Heart left ventricle (tissue), 16 donors: ENCODE measurements around the gene C2CD4C. TPM values are rescaled to one million over a fixed set of nuclear protein-coding genes. Genes with fewer than 3 reads are reported as not detected.

Source experiments
- ATAC-seq, 4 donors: fragments of 200-7000 bp; cut with Tn5 transposase; one replicate each; pipeline ENCODE4 v1.9.1; 2020 to 2022; ENCODE audit warnings: moderate library complexity in 4 of 4, mild to moderate bottlenecking in 3 of 4, moderate number of reproducible peaks in 1 of 4
- DNase-seq, 5 donors: peaks; one replicate each; pipeline ENCODE4 v3.0.0-alpha.2; 2020
- H3K27ac ChIP-seq, 12 donors: fragments of 200-600 bp; sonication (generic) in 4 of 12; one replicate each; pipeline versions ENCODE4 v1.5.0 to v1.8.0; 2016 to 2022; ENCODE audit warnings: mild to moderate bottlenecking in 2 of 12
- H3K27me3 ChIP-seq, 9 donors: fragments of 200-600 bp; sonication (generic) in 2 of 9; one replicate each; pipeline versions ENCODE4 v1.5.1 to v1.8.0; 2016 to 2022; ENCODE audit warnings: mild to moderate bottlenecking in 3 of 9
- H3K36me3 ChIP-seq, 9 donors: fragments of 200-600 bp; sonication (generic) in 2 of 9; one replicate each; pipeline versions ENCODE4 v1.5.0 to v1.8.0; 2018 to 2022; ENCODE audit warnings: mild to moderate bottlenecking in 2 of 9
- H3K4me1 ChIP-seq, 12 donors: fragments of 200-600 bp; sonication (generic) in 4 of 12; one replicate each; pipeline versions ENCODE4 v1.5.0 to v1.8.0; 2016 to 2022; ENCODE audit warnings: mild to moderate bottlenecking in 3 of 12
- H3K4me3 ChIP-seq, 12 donors: fragments of 200-600 bp; sonication (generic) in 4 of 12; one replicate each; pipeline versions ENCODE4 v1.5.0 to v1.8.0; 2017 to 2022; ENCODE audit warnings: mild to moderate bottlenecking in 9 of 12, moderate library complexity in 4 of 12
- H3K9me3 ChIP-seq, 12 donors: fragments of 200-600 bp; sonication (generic) in 4 of 12; one replicate each; pipeline versions ENCODE4 v1.5.0 to v1.8.0; 2016 to 2022; ENCODE audit warnings: mild to moderate bottlenecking in 1 of 12
- POLR2A ChIP-seq, 2 donors: fragments of 450-650 bp; IDR thresholded peaks; one replicate each; pipeline ENCODE4 v1.6.1; 2017; ENCODE audit warnings: antibody characterized with exemption in 2 of 2, mild to moderate bottlenecking in 2 of 2, moderate library complexity in 2 of 2
- WGBS, 4 donors: extraction: QIAGEN DNeasy Blood & Tissue Kit in 2 of 4; methylation state at CpG; one replicate each; pipeline versions ENCODE4 v1.1.5 to v1.1.7; 2013 to 2018; 5-methylcytosine and 5-hydroxymethylcytosine counted together
- intact Hi-C, 10 donors: fragments of 100-400 bp; cut with DNase I; formaldehyde crosslinking; loops; one replicate each; pipeline versions ENCODE4 v1.11.1 to v1.14.2; 2022
- polyA plus RNA-seq, 2 donors: library from polyadenylated mRNA; stranded (reverse); fragments of 200-250 nt; gene quantifications; one replicate each; pipeline ENCODE4 v1.2.3, GENCODE V29; 2013
- total RNA-seq, 9 donors: library from RNA; depleted of rRNA in 2 of 9; stranded (reverse); fragments of >200 nt in 2 of 9; fragmentation: NEBNext Ultra II Directional in 3 of 9; extraction: Animal tissue kit (Norgen Biotek cat#: 25700) in 3 of 9; gene quantifications; one replicate each; pipeline versions ENCODE4 v1.1.0 to v1.2.4, GENCODE V29; 2016 to 2023
- TF ChIP-seq, protein P1 (sequence below), 12 donors: fragments of 200-600 bp; sonication (generic) in 4 of 12; IDR thresholded peaks; one replicate each; pipeline versions ENCODE4 v1.5.0 to v1.8.0; 2018 to 2022; ENCODE audit warnings: antibody characterized with exemption in 12 of 12, mild to moderate bottlenecking in 5 of 12
- donor health status: ischemic (EF 13 %, LVEDD 7.1; RV severe dilation, severe dysfunction).
- donor health status: healthy with polysubstance abuse.
- donor health status: DM: no; HTN: yes; CAD: no.
- donor health status: DM: no; HTN: no; CAD: no.
- donor health status: ischemic (EF 25% LVEDD 6.9; RV normal size, moderate dysfunction).
- donor health status: ischemic (EF 25% LVEDD 5.7; RV mildly dilated, moderate dysfunction).
- donor health status: healthy.
- donor health status: DM: yes; HTN: yes; CAD: no.
- donor health status: ischemic (EF 35%, LVEDD 5.7; RV mildly dilated, moderate dysfunction).
- donor health status: nonischemic (EF 11% LVEDD 7.7; RV severe dilation, severe dysfunction).
- donor health status: DM: yes; HTN: yes; CAD: no.
- donor health status: PGD.
- donor health status: ischemic (EF 29% LVEDD 5.4; RV normal size, mild dysfunction).
- donor health status: nonischemic (EF 23%, LVEDD 6.1; RV moderate dilation, normal function).

The C2CD4C gene
- total and polyA plus RNA-seq, 11 donors = 0.12 to 2.2 (median 1.3) TPM

DNA sequence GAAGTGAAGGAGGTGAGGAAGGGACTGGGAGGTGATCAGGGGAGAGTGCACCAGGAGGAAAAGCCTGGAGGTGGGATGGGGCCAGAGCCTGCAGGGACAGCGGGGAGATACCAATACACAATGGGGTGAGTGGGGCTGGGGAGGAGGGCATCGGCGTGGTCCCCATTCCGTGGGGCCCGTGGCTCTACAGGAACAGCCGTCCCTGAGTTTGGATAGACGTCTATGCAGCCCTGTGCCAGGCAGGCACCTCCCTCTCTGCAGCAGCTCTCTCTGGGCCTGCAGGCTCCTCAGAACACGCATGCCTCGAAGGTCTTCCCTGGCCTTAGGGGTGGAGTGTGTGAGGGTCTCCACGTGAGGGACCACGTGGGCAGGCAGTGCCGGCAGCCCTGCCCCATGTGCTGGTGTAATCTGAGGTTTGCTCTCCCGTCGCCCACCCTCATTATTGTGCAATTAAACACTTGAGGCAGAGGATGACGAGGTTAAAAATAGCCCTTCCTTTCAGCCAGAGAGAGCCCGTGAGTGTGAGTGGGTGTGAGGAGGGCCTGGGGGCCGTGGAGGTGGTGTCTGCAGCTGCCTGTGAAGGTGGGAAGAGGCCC lies 16.5 kb downstream of the C2CD4C start:
- ATAC-seq = no peak
- no peak for DNase-seq

DNA sequence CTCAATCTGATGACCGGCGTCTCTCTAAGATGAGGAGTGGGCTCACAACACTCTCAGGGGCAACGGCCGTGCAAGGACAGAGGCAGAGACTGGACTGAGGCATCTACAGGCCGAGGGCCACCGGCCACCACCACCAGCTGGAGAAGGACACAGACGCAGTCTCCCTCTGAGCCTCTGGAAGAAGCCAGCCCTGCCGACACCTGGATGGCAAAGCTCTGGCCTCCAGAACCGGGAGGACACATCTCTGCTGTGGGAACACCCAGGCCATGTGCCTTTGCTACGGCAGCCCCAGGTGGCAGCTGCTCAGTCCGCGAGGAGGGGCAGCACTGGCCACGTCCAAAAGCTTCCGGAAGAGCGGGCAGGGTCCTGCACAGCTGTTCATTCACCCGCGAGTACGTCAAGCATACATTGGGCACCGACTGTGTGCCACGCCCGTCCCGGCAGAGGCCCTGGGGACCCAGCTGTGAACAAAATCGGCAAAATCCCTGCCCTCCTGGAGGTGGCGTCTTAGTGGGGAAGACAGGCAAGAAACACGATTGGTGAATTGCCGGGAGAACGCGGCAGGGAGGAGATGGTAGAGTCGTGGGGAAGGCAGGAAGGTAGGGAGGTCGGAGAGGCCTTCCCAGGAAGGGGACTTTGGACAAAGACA lies 17.1 kb downstream of the C2CD4C start:
- WGBS, 4 donors = 86% methylated on average over 26 to 30 of the region's 30 CpGs
- TF ChIP-seq POLR2A (IDR thresholded peaks at IDR 0.05) = no peak
- H3K36me3 ChIP-seq = no peaks in the 10 kb centered on the region

More for the DNA sequence above, 16.5 kb downstream of the C2CD4C start:
- H3K4me3 ChIP-seq = no peak overlapping the region
- H3K36me3 ChIP-seq = no peaks in the 10 kb centered on the region
- intact Hi-C loops = loop anchor here in 2 of 10 donors (10.0 kb wide), 2 partner anchors 82 to 92 kb away; a partner anchor contains a TSS
- no peaks in the 10 kb centered on the region for H3K9me3 ChIP-seq
- no peaks in the 10 kb centered on the region for H3K4me1 ChIP-seq
- 47 to 62% (median 54%) methylated on average over 13 to 17 of the region's 17 CpGs for WGBS, 4 donors
- H3K27ac ChIP-seq = no peak overlapping the region
- H3K27me3 ChIP-seq = peaks cover 0 to 29% (median 3%) of the 10 kb centered on the region in 9 donors
- no peak for TF ChIP-seq POLR2A (IDR thresholded peaks at IDR 0.05)
- TF ChIP-seq, protein P1, sequence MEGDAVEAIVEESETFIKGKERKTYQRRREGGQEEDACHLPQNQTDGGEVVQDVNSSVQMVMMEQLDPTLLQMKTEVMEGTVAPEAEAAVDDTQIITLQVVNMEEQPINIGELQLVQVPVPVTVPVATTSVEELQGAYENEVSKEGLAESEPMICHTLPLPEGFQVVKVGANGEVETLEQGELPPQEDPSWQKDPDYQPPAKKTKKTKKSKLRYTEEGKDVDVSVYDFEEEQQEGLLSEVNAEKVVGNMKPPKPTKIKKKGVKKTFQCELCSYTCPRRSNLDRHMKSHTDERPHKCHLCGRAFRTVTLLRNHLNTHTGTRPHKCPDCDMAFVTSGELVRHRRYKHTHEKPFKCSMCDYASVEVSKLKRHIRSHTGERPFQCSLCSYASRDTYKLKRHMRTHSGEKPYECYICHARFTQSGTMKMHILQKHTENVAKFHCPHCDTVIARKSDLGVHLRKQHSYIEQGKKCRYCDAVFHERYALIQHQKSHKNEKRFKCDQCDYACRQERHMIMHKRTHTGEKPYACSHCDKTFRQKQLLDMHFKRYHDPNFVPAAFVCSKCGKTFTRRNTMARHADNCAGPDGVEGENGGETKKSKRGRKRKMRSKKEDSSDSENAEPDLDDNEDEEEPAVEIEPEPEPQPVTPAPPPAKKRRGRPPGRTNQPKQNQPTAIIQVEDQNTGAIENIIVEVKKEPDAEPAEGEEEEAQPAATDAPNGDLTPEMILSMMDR (IDR thresholded peaks at IDR 0.05) = no peak

DNA sequence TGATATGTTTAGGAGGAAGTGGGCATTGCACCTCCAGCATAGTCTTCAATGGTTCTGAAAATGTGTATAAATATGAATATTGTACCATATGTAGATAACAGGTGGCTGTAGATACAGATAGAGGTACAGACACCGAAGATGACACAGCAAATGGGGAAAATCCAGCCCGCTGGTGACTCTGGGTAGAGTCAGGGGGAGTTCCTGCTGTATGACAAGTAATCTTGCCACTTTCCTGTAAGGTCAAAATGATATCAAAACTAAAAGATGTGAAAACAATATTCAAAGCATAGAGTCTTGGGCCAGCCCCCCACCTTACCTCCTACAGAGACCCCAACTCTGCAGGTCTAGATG lies 17.8 kb downstream of the C2CD4C start:
- H3K4me3 ChIP-seq = no peak overlapping the region
- ATAC-seq = no peak
- H3K4me1 ChIP-seq = no peaks in the 10 kb centered on the region
- no peak overlapping the region for H3K27ac ChIP-seq
- DNase-seq = no peak
- no peaks in the 10 kb centered on the region for H3K36me3 ChIP-seq
- 71 to 78% (median 76%) methylated on average over 2 of the region's 2 CpGs for WGBS, 4 donors
- no peaks in the 10 kb centered on the region for H3K9me3 ChIP-seq
- TF ChIP-seq, protein P1 (IDR thresholded peaks at IDR 0.05) = no peak
- TF ChIP-seq POLR2A (IDR thresholded peaks at IDR 0.05) = no peak
- intact Hi-C loops = loop anchor here in 2 of 10 donors (10.0 kb wide), 2 partner anchors 84 to 94 kb away; a partner anchor contains a TSS
- H3K27me3 ChIP-seq = peaks cover 0 to 30% (median 3%) of the 10 kb centered on the region in 9 donors

More for the DNA sequence above, 17.1 kb downstream of the C2CD4C start:
- Histone ChIP-seq H3K9me3 (no peaks in the 10 kb centered on the region), H3K4me3 (no peak overlapping the region), H3K27me3 (peaks cover 0 to 30% (median 3%) of the 10 kb centered on the region in 9 donors), H3K4me1 (no peaks in the 10 kb centered on the region), H3K27ac (no peak overlapping the region)
- DNase-seq = peak in 1 of 5 donors; percentile 3
- ATAC-seq = no peak
- intact Hi-C loops = loop anchor here in 2 of 10 donors (10.0 kb wide), 2 partner anchors 83 to 93 kb away; a partner anchor contains a TSS

DNA sequence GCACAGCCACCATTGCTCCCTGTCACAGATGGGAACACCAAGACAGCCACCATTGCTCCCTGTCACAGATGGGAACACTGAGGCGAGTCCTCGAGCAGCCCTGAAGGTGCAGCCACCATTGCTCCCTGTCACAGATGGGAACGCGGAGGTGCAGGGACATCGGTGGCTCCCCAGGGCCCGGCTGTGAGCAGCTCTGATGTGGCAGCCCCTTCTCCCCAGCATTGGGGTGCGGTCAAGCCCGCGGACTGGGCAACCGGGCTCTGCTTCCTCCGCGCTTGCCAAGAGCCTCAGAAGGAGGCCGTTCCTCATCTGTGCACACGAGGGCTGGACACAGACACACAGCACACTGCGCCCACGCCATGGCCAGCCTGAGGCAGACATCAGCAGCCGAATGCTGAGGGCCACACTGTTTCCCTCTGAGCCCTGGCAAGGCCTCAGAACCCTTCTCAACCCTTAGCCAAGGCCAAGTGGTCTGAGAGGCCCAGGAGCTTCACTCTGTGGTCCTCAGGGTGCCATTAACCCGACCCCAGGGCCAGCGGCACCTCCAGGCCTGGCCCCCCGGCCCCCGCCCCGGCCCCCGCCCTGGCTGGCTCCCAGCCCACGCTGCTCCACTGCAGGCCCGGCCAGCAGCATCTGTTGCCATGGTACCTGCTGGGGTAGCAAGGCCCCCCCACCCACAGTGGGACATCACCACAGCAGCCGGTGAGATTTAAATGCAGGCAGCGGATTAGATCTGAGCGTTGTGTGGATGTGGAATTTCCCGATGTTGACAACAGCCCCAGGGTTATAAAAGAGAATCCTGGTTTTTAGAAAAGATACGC lies 18.4 kb downstream of the C2CD4C start:
- no peak for ATAC-seq
- Histone ChIP-seq H3K4me1 (no peaks in the 10 kb centered on the region), H3K27ac (no peak overlapping the region), H3K36me3 (no peaks in the 10 kb centered on the region), H3K4me3 (no peak overlapping the region), H3K27me3 (peaks cover 0 to 30% (median 3%) of the 10 kb centered on the region in 9 donors), H3K9me3 (no peaks in the 10 kb centered on the region)
- intact Hi-C loops = loop anchor here in 2 of 10 donors (10.0 kb wide), 2 partner anchors 84 to 94 kb away; a partner anchor contains a TSS
- TF ChIP-seq POLR2A (IDR thresholded peaks at IDR 0.05) = no peak
- TF ChIP-seq, protein P1 (IDR thresholded peaks at IDR 0.05) = no peak
- WGBS, 4 donors = 78 to 88% (median 84%) methylated on average over 14 to 30 of the region's 30 CpGs
- no peak for DNase-seq
